Upper lobe of right lung (tissue), 1 donor: Measurements from ENCODE around the gene TBC1D22A. TPM values are rescaled to one million over a fixed set of nuclear protein-coding genes. Genes with fewer than 3 reads are reported as not detected.

ENCODE experiments used
- ATAC-seq: fragments of 200-7000 bp; cut with Tn5 transposase; one replicate; pipeline ENCODE4 v1.9.1; 2020; ENCODE audit warnings: mild to moderate bottlenecking, moderate library complexity
- DNase-seq: peaks from one replicate; pipeline ENCODE4 v3.0.0-alpha.2; 2020
- H3K27ac ChIP-seq: fragments of 200-600 bp; one replicate; pipeline ENCODE4 v1.8.0; 2022
- H3K27me3 ChIP-seq: fragments of 200-600 bp; one replicate; pipeline ENCODE4 v1.8.0; 2022; ENCODE audit warnings: mild to moderate bottlenecking
- H3K36me3 ChIP-seq: fragments of 200-600 bp; one replicate; pipeline ENCODE4 v1.8.0; 2022
- H3K4me1 ChIP-seq: fragments of 200-600 bp; one replicate; pipeline ENCODE4 v1.8.0; 2022
- H3K4me3 ChIP-seq: fragments of 200-600 bp; one replicate; pipeline ENCODE4 v1.8.0; 2022; ENCODE audit warnings: mild to moderate bottlenecking
- H3K9me3 ChIP-seq: fragments of 200-600 bp; one replicate; pipeline ENCODE4 v1.8.0; 2022
- CTCF ChIP-seq: fragments of 200-600 bp; IDR thresholded peaks from one replicate; pipeline ENCODE4 v1.8.0; 2022; ENCODE audit warnings: antibody characterized with exemption
- intact Hi-C: fragments of 100-400 bp; cut with DNase I; formaldehyde crosslinking; loops from one replicate; pipeline ENCODE4 v1.11.0; 2022
- total RNA-seq: library from RNA; stranded (reverse); fragmentation: NEBNext Ultra II Directional; extraction: Animal tissue kit (Norgen Biotek cat#: 25700); gene quantifications from one replicate; pipeline ENCODE4 v1.2.1, GENCODE V29; 2021
- donor health status: DM: no; HTN: yes; CAD: no; lungs with severe emphysema.

The TBC1D22A gene
- total RNA-seq, 1 donor from 2014 or later = 31.3 TPM

- no peak overlapping the region for H3K4me3 ChIP-seq
- TF ChIP-seq CTCF = no peak
- no peaks in the 10 kb centered on the region for H3K27me3 ChIP-seq
- intact Hi-C loops = no loop called here
- H3K27ac ChIP-seq = no peak overlapping the region
- ATAC-seq (no peak), DNase-seq (peak; percentile 35)
- H3K4me1 ChIP-seq = peaks cover 5% of the 10 kb centered on the region
- no peaks in the 10 kb centered on the region for H3K9me3 ChIP-seq
- peaks cover 25% of the 10 kb centered on the region for H3K36me3 ChIP-seq
Observed at GRCh38 chr22:46894851-46895640, 132.6 kb downstream of the TBC1D22A start.

GRCh38 chr22:46895753-46896152 is 133.3 kb downstream of the TBC1D22A start:
- H3K4me3 ChIP-seq = no peak overlapping the region
- DNase-seq (peak; percentile 50), ATAC-seq (peak; percentile 54)
- intact Hi-C loops = no loop called here
- no peaks in the 10 kb centered on the region for H3K9me3 ChIP-seq
- H3K27ac ChIP-seq = no peak overlapping the region
- H3K27me3 ChIP-seq = no peaks in the 10 kb centered on the region
- peaks cover 24% of the 10 kb centered on the region for H3K36me3 ChIP-seq
- peaks cover 5% of the 10 kb centered on the region for H3K4me1 ChIP-seq
- no peak for TF ChIP-seq CTCF

- Histone ChIP-seq H3K4me1 (peaks cover 5% of the 10 kb centered on the region), H3K4me3 (no peak overlapping the region), H3K36me3 (peaks cover 20% of the 10 kb centered on the region), H3K9me3 (no peaks in the 10 kb centered on the region), H3K27ac (no peak overlapping the region), H3K27me3 (no peaks in the 10 kb centered on the region)
- intact Hi-C loops = no loop called here
- DNase-seq (no peak), ATAC-seq (no peak)
- no peak for TF ChIP-seq CTCF
Observed at GRCh38 chr22:46896166-46896565, 133.7 kb downstream of the TBC1D22A start.

- peak; percentile 17 for DNase-seq
- no peak for ATAC-seq
- no peak for TF ChIP-seq CTCF
- intact Hi-C loops = no loop called here
- Histone ChIP-seq H3K36me3 (peaks cover 18% of the 10 kb centered on the region), H3K9me3 (no peaks in the 10 kb centered on the region), H3K4me1 (peaks cover 5% of the 10 kb centered on the region), H3K4me3 (no peak overlapping the region), H3K27me3 (no peaks in the 10 kb centered on the region), H3K27ac (no peak overlapping the region)
Observed at GRCh38 chr22:46896568-46897245, 134.3 kb downstream of the TBC1D22A start.

- DNase-seq = no peak
- intact Hi-C loops = no loop called here
- Histone ChIP-seq H3K36me3 (peaks cover 18% of the 10 kb centered on the region), H3K9me3 (no peaks in the 10 kb centered on the region), H3K4me1 (peaks cover 5% of the 10 kb centered on the region), H3K27ac (no peak overlapping the region), H3K27me3 (no peaks in the 10 kb centered on the region), H3K4me3 (no peak overlapping the region)
- TF ChIP-seq CTCF = no peak
- no peak for ATAC-seq
Observed at GRCh38 chr22:46897246-46897623, 134.8 kb downstream of the TBC1D22A start.
